HepG2 (cell line): Measurements from ENCODE around the gene KCNAB1. TPM values are rescaled to one million over a fixed set of nuclear protein-coding genes. Genes with fewer than 3 reads are reported as not detected.

Source experiments
- AHR ChIP-seq: IDR thresholded peaks from 2 replicates; pipeline ENCODE4 v1.6.1; 2018; ENCODE audit warnings: missing genetic modification reagents, missing compliant biosample characterization
- AKNA ChIP-seq: sonication (generic); formaldehyde crosslinking; IDR thresholded peaks from 2 replicates; pipeline ENCODE4 v1.4.0; 2020; ENCODE audit warnings: missing genetic modification reagents, borderline replicate concordance
- ARNT ChIP-seq: fragments of 450-650 bp; IDR thresholded peaks from 2 replicates; pipeline ENCODE4 v1.6.1; 2017
- BCLAF1 ChIP-seq: fragments of 450-650 bp; IDR thresholded peaks from 2 replicates; pipeline ENCODE4 v1.6.1; 2017; ENCODE audit warnings: mild to moderate bottlenecking
- CHD4 ChIP-seq: fragments of 200-600 bp; sonication (generic); IDR thresholded peaks from 2 replicates; pipeline ENCODE4 v1.7.0; 2017; ENCODE audit warnings: mild to moderate bottlenecking, low read length, borderline replicate concordance
- EZH2 ChIP-seq: conservative IDR thresholded peaks from 2 replicates; pipeline ENCODE4 v1.6.1; 2012; ENCODE audit warnings: mild to moderate bottlenecking, low read depth, low read length, moderate library complexity
- GATAD1 ChIP-seq: IDR thresholded peaks from 2 replicates; pipeline ENCODE4 v1.6.1; 2016; ENCODE audit warnings: missing genetic modification reagents, missing compliant biosample characterization
- KDM1A ChIP-seq: IDR thresholded peaks from 2 replicates; pipeline ENCODE4 v1.6.1; 2016; ENCODE audit warnings: missing compliant biosample characterization
- KLF9 ChIP-seq: IDR thresholded peaks from 2 replicates; pipeline ENCODE4 v1.6.1; 2016; ENCODE audit warnings: low read depth
- SMARCE1 ChIP-seq: fragments of 450-650 bp; IDR thresholded peaks from 2 replicates; pipeline ENCODE4 v1.6.1; 2017; ENCODE audit warnings: borderline replicate concordance
- TBP ChIP-seq: sonication (generic); formaldehyde crosslinking; IDR thresholded peaks from 2 replicates; pipeline ENCODE4 v1.5.0; 2020; ENCODE audit warnings: missing genetic modification reagents
- ZFY ChIP-seq: sonication (generic); formaldehyde crosslinking; IDR thresholded peaks from 2 replicates; pipeline ENCODE4 v1.4.0; 2020; ENCODE audit warnings: missing genetic modification reagents
- ZMYM4 ChIP-seq: sonication (generic); formaldehyde crosslinking; IDR thresholded peaks from 2 replicates; pipeline ENCODE4 v1.8.1; 2023; ENCODE audit warnings: mild to moderate bottlenecking, missing genetic modification reagents
- ZNF280D ChIP-seq: sonication (generic); formaldehyde crosslinking; IDR thresholded peaks from 2 replicates; pipeline ENCODE4 v1.5.1; 2020; ENCODE audit warnings: mild to moderate bottlenecking, missing genetic modification reagents
- ZNF574 ChIP-seq: sonication (generic); formaldehyde crosslinking; IDR thresholded peaks from 2 replicates; pipeline ENCODE4 v1.4.0; 2020; ENCODE audit warnings: missing genetic modification reagents
- ZNF720 ChIP-seq: sonication (generic); formaldehyde crosslinking; IDR thresholded peaks from 2 replicates; pipeline ENCODE4 v1.4.0; 2020; ENCODE audit warnings: missing genetic modification reagents
- polyA plus RNA-seq, 8 experiments: library from polyadenylated mRNA; depleted of rRNA in 3 of 8; stranded (reverse) in 7 of 8; unstranded in 1 of 8; fragments of >200 nt; fragmentation: Illumina TruSeq in 4 of 8; extraction: Trizol in 4 of 8; gene quantifications; 2 replicates each; pipeline versions ENCODE4 v1.2.1 to v1.2.3, GENCODE V29; 2011 to 2016; ENCODE audit warnings: low read depth in 4 of 8, missing spikeins in 1 of 8, mixed read lengths in 1 of 8; ENCODE audit not compliant: insufficient read depth in 1 of 8
- total RNA-seq, 5 experiments: library from RNA; depleted of rRNA; stranded (reverse); fragments of >200 nt; fragmentation: Illumina TruSeq; extraction: Trizol; gene quantifications; 2 replicates each; pipeline ENCODE4 v1.2.3, GENCODE V29; 2016; ENCODE audit warnings: low read depth in 1 of 5

KCNAB1 gene
- total and polyA plus RNA-seq, 2 of the 13 experiments (the other 11 are each of a cell fraction or from before 2014, with no cell fraction given) = not detected

GRCh38 chr3:156554842-156555687 is 434.7 kb downstream of the KCNAB1 start, which contains the start of gene SSR3 (continued):
- TF ChIP-seq AKNA (no peak), ARNT (no peak), BCLAF1 (no peak), ZFY (CRISPR knock-in tag) (peak; percentile 92), KDM1A (CRISPR knock-in tag) (no peak), ZNF280D (CRISPR knock-in tag) (peak; percentile 60; the same call in 1 of the 2 replicates), ZNF720 (CRISPR knock-in tag) (no peak), KLF9 (no peak), AHR (no peak; the same call in 1 of the 2 replicates), GATAD1 (CRISPR knock-in tag) (peak; percentile 74), SMARCE1 (no peak), ZNF574 (CRISPR knock-in tag) (peak; percentile 29; the same call in 1 of the 2 replicates), TBP (CRISPR knock-in tag) (no peak), EZH2 (no peak), ZMYM4 (CRISPR knock-in tag) (peak; percentile 98), CHD4 (no peak)
